ENCODE data around the gene OXT.

OXT gene

DNA sequence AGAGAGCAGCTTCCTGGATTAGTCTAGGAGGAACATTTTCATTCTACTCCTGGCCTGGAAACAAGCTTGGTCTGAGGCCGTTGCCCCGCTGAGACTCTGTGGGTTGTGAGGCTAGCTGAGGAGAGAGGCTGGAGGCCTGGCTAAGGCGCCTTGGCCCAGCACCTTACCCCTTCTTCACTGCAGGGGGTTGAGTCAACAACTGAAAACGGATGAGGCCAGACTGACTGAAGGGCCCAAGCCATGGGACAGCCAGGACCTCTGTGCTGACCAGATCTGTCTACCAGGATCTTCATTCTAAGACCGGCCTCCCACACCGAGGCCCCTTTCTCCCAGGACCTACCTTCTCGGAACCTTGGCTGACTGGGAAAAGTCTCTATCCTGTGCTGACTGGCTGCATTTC lies 16.6 kb downstream of the OXT start:
- DNase-seq: no peak

DNA sequence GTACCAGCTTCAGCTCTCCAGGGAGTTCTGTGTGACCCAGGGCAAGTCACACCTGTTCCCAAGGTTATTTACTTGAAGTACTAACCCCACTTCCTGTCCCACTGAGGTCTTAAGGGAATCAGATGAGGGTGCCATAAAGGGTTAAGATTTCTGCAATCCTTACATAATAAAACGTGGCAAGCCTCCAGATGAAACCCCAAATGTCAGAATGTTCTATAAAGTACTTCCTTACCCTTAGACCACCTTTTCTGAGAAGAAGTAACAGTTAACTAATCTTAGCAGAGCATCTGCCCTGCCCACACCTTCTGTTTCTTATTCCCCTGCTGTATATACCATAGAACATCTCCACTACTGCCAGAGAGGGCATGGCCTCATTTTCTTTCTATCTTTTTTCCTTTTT lies 19.1 kb downstream of the OXT start:
- DNase-seq: no peak

- DNase-seq: peak; percentile 40 to 54
These were observed 21.4 kb downstream of the OXT start for GRCh38 chr20:3092611-3093379.

DNA sequence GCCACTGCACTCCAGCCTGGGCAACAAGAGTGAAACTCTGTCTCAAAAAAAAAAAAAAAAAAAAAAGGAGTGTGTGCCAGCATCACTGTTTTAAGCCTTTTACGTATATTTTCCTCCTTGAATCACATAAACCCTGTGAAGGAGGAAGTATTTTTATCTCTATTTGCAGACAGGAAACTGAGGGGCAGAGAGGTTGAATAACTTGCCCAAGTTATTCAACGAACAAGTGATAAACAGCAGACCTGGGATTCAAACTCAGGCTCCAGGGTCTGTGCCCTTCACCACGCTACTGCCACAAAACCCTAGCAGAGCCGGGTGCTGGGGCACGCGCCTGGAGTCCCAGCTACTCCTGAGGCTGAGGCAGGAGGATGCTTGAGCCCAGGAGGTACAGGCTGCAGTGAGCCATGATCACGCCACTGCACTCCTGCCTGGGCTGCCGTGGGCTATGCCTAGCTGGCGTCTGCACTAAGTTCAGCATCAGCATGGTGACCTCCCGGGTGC lies 22.5 kb downstream of the OXT start:
- no peak for DNase-seq

DNA sequence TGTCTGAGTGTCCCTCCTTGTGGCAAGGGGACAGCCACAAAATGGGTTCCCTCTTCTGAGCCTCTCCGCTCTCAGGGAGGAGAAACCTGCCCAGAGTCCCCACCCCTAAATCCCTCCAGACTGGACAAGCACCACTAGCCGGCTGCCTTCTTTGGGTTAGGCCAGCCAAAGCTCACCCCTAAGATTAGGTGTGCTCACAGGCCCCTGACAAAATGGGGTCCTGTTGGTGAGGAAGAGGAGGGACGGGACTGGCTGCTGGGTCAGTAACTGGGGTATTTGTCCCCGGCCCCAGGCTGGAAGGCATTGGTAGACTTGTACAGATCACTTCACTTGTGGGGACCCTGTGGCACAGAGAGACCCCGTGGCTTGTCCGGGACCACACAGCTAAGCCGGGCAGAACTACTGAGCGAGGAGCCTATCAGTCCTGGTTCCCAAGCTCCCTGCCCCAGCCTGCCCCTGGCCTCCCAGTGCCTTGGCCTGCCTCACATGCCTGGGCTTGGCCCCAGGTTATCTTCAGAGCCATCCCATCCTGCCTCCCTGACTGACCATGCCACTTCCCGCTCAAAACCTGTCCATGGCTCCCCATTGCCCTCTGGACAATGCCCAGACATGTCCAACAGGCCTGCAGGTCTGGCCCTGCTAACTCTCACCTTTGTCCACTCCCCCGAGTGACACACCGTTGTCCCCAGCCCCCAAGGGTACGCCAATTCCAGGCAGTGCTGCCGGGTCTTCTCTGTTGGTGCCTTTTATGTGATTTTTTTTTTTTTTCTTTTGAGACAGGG lies 23.6 kb downstream of the OXT start:
- DNase-seq: no peak

DNA sequence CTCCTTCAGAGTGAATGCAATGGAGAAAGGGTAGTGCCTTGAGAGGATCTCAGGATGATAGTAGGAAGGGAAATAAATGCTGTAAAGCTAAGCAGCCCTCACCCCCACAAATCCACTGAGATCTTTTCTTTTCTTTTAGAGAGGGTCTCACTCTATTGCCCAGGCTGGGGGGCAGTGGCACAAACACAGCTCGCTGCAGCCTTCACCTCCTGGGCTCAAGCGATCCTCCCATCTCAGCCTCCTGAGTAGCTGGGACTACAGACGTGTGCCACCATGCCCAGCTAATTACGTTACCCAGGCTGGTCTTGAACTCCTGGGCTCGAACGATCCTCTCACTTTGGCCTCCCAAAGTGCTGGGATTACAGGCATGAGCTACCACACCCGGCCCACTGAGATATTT lies 29.1 kb downstream of the OXT start:
- DNase-seq: no peak

DNA sequence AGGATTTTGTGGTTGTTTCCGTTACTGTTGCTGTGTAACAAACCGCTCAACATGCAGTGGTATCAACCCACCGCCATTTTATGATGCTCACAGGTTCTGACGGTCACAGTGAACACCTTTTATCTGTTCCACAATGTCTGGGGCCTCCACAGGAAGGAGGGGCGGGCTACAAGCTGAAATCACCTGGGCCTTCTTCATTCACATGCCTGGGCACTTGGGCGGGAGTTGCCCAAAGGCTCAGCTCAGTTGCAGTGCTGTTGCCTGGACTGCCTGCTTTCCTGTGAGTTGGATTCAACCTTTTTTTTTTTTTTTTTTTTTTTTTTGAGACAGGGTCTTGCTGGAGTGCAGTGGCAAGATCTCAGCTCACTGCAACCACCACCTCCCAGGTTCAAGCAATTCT lies 29.8 kb downstream of the OXT start:
- DNase-seq: no peak

GRCh38 chr20:3101737-3102574 lies 30.5 kb downstream of the OXT start:
- DNase-seq: peak; percentile 29 to 50

DNA sequence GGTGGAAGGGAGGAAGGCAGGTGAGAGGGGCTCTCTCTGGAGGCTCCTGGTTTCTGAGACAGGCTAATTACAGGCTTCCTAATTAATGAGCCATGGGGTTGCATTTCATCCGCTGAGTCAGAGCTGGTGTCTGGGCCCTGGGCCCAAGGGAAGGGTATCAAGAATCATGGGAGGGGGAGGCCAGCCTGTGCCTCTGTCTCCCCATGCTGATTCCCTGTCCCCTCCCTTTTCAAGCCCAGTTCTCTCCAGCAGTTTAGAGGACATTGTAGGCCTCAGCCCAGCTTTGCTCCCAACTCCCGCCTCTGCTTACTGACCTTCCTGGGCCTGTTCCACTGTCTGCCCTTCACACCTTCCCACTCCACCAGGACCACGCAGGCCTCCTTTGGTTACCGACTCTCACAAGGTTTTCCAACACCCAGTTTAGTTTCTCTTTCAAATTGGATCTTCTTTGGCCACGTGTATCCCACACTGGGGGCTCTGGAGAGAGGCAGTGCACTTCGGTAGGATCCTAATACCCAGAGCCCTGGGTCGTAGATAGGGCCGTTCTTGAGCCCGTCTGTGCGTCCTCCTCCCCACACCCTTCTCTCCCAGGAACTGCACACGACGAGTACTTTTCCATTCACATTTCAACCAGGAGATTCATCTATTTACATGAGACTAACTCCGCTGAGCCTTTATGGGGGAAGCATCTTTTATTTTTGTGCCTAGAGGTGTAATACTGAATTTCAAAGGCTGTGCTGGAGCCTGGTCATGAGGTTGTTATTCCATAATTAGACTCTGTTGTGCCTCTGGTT lies 31.4 kb downstream of the OXT start:
- DNase-seq: no peak

- DNase-seq: no peak
These were observed 32.1 kb downstream of the OXT start for GRCh38 chr20:3103369-3104032.

DNA sequence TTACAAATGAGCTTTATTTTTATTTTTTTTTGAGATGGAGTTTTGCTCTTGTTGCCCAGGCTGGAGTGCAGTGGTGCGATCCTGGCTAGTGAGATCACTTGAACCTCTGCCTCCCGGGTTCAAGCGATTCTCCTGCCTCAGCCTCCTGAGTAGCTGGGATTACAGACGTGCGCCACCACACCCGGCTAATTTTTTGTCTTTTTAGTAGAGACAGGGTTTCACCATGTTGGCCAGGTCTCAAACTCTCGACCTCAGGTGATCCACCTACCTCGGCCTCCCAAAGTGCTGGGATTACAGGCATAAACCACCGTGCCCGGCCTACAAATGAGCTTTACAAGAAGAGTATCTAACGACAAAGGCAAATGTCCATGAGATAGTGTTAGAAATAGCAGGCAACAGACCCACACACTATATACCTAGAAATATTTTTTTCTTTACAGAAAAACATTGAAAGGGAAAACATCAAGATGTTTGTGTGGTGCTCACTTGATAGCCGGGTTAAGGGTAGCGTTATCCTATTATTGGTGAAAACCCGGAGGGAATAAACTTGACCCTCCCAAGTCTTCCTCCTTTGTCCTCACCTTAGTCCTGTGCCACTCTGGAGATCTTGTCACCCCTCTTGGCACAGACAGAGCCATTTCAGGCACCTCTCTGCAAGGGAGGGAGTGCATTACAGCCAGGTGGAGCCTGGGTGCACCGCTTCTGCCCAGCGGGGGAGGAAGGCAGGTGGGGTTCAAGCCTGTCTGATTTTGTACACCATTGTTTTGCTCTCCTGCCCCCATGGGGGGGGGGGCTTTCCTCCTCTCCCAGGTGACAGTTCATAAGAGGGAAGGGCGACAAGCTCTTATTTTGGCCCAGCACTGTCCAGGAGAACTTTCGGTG lies 34.1 kb downstream of the OXT start:
- no peak for DNase-seq

- DNase-seq: no peak
These were observed 34.8 kb downstream of the OXT start for GRCh38 chr20:3106185-3106584.

DNA sequence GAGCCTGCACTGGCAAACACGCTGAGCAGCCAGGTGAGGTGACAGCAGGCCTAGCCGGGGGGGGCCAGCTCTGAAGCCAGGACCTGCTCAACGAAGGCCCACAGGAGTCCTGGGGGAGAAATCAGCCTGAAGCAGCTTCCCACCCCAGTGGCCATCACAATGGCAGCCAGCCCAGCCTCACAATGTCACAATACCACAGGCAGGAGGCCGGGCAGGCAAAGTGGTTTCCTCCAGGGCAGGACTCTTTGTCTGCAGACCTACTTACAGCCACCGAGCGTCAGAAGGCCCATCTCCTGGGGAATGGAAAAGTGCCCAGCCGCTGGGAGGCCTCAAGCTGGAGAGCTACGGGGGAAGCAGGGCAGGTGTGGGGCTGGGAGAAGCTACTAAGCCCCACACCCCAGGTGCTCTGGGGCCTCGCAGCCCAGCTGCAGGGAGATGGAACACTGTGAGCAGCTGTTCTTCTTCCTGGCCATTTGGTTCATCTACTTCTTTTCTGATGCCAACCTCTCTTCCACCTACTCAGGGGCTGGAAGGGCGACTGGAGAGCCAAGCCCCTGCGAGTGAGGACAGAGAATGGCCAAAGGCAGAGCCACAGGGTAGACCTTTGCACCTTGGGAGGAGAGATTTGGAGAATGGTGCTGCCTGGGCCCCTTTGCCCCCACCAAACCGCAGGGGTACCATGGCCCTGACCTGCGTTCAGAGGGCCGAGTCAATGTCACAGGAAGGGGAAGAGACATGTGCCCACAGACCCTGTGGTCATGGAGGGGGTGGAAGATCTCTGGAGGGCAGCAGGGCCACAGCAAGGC lies 35.4 kb downstream of the OXT start:
- no peak for DNase-seq

GRCh38 chr20:3107464-3108025 lies 36.1 kb downstream of the OXT start:
- no peak for DNase-seq

DNA sequence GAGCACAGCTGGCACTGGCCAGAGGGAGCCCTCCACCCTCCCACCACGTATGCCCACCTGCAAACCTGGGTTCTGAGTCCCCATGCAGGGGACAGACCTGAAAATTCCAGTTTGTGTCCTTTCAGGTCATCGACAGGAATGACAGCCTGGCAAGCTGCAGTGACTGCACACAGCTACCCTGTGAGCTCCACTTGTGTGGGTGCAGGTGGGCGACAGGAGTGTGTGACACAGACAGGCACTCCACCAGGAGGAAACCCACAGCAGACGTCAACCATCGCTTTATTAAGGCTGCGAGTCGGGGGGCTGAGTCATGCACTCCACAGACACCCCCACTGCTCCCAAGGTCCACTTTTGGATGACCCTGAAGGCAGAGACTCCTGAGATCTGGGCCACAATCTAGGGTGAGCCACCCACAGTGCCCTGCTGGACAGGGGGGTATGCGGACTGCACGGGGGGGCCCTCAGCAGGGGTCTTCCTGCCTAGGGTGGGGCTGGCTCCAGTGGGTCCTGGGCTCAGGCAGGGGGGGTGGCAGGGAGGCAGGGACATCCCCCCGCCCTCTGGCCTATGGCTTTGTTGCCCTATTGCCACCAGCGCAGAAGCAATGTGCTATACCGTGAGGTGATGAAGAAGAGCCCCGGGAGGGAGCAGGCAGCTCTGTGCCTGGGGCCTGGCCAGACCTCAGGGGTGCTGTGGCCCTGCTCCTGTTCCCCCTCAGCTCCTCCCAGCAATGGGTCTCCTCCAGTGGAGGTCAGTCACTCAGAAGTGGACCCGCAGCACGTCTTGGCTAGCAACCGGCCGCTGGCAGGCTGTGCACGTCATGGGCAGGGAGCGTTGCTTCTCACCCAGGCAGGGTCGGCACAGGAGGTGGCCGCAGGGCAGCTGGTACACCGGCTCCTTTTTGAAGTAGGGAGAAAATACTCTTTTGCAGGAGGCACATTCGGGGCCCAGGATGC lies 38.2 kb downstream of the OXT start:
- no peak for DNase-seq

DNA sequence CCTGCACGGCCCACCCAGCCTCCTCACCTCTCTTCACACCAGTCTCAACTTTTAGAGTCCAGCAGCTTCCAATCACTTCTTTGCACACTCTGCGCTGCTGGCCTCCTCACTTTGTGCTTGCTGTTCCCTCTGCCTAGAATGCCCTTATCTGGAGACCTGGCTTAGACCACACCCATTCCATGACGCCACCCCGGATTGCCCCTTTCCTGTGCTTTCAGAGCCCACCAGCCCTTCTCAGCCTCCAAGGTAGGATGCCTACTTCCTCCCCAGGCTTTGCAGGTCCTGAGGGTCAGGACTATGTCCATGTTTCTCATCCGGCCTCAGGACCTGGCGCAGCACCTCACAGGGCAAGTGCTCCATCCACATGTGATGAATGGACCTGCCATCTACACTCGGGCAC lies 40.1 kb downstream of the OXT start:
- DNase-seq: no peak

GRCh38 chr20:3111995-3112394 lies 40.6 kb downstream of the OXT start:
- DNase-seq: no peak

Measured in activated CD4-positive, alpha-beta T cell treated with anti-CD3 and anti-CD28 coated beads for 4 hours (primary cell).